DOHH2 (cell line): Measurements from ENCODE around the gene FLNB.

ENCODE experiments used
- CTCF ChIP-seq: fragments of 200-600 bp; sonication (generic); IDR thresholded peaks from one replicate; pipeline ENCODE4 v1.5.1; 2014; ENCODE audit warnings: antibody characterized with exemption, mild to moderate bottlenecking, low read depth, low read length; ENCODE audit not compliant: poor library complexity, severe bottlenecking
- EZH2phosphoT487 ChIP-seq: fragments of 200-600 bp; sonication (generic); IDR thresholded peaks from 2 replicates; pipeline ENCODE4 v1.6.1; 2017; ENCODE audit warnings: borderline replicate concordance, mild to moderate bottlenecking, antibody characterized with exemption, low read length, moderate library complexity, mixed read lengths

- TF ChIP-seq CTCF, result peak; percentile 52
- no peak for TF ChIP-seq EZH2phosphoT487
These were observed 127.7 kb downstream of the FLNB start for GRCh38 chr3:58135712-58136543.
